ENCODE data around the gene C4orf50.

C4orf50 gene

DNA sequence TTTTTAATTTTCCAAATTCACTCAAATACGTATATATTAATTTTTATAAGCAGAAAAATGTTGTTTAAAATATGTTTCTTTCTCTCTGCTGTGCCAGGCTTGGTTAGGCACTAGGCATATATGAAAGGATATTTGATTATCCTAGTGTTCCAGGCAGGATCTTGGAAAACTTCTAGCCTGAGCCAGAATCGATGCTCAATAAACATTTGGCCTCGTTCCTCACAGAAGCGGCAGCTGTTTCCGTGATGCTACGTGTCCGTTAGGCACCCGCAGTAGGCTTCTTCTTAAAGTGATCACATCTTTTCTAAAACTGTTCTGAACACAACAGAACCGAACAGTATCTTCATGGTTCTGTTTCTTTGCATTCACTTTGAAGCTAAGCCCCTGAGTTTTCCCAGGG lies 75.3 kb downstream of the C4orf50 start:
- DNase-seq (ENCODE audit: low read depth): no peak

DNA sequence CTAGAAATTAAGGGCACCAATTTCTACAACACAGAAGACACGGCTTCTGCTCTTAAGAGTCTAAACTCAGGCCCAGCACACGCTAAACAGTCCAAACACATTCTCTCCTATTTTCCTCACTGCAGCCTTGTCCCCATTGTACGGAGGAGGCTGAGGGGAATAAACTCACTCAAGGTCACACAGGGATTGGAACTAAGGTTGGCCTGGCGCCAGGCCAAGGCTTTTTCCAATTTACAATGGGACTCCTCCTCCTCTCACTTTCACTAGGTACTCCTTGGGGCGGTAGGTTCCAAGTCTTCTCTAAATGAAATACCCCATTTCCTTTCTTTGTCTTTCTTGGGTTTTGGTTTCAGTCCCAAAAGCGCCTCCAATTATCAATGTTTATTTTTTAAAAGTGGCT lies 76.6 kb downstream of the C4orf50 start:
- no peak for DNase-seq (ENCODE audit: low read depth)

DNA sequence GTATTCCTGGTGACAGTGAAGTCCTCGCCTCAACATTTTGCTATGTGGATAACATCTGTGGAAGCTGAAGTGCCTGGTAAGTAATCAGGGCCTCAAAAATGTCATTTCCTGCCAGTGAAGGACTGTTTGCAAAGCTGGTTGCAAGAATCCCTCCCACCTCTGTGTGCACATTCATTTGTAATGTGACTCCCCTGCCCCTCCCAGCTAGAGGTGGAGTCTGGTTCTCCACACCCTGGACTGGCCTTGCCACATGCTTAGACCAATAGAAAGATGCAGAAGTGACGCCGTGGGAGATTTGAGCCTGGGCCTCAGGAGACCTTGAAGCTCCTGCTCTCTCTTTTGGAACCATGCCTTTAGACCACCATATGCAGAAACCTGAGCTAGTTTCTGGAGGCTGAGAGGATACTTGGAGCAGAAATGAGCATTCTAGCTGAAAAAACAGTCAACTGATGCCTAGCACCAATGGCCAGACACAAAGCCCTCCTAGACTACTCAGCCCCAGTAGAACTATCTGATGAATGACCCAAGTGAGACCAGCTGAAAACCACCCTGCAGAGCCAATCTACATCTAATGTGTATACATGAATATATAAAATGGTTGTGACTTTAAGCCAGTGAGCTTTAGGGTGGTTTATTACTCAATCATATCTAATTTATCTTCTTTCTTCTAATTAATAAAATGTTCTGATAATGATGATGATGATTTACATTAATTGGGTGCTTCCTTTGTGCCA lies 77.6 kb downstream of the C4orf50 start:
- DNase-seq (ENCODE audit: low read depth): peak; percentile 65

DNA sequence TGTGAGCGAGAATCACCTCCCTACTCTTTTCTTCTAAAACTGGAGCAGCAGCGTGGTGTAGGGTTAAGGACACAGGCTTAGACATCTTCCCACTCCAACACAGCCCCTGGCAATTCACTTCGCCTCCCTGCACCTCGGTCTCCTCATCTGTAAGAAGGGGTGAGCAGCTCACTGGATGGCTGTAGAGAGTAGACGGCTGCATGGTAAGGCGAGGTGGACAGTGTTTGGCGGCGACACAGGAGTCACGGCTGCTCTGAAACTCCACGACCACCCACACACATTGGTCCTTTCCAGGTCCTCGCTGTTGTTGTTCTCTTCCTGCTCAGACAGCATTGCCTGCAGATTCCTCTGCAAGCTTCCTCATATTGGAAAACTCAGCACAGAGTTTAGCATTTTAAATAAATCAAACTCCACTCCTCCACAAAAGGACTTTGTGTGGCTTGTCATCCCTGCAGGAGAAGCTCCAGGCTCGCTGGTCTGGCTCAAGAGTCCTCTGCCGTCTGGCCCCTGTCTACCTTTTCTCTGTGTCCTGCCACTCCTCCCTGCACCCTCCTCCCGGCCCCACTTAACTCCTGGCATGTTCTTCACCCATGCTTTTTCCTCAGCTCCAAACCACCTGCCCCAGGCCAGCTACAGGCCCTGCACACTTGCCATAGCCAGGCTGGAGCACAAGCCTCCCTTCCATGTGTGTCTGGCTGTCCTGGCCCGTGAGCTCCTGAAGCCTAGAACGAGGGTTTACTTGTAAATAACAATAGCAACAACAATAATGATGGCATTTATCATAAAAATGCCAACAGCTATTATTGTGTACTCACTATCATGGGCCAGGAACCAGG lies 84.0 kb downstream of the C4orf50 start:
- no peak for DNase-seq (ENCODE audit: low read depth)

DNA sequence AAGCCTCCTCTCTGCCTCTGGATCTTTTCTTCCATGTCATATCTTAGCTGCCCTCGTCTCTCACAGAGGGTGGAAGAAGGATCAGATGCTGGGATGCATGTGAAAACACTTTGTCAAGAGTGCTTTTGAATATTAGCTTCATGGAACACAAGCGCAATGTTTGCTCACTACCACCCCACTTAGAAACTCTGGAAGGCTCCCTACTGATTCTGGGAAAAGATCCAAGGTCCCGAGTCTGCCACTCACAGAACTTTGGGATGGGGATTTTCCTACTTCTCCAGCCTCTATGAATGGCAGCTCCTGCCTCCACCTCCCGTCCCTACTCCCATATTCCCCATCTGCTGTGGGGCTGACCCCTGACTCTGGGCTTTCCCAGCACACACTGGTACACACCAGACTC lies 85.1 kb downstream of the C4orf50 start:
- DNase-seq (ENCODE audit: low read depth): no peak

DNA sequence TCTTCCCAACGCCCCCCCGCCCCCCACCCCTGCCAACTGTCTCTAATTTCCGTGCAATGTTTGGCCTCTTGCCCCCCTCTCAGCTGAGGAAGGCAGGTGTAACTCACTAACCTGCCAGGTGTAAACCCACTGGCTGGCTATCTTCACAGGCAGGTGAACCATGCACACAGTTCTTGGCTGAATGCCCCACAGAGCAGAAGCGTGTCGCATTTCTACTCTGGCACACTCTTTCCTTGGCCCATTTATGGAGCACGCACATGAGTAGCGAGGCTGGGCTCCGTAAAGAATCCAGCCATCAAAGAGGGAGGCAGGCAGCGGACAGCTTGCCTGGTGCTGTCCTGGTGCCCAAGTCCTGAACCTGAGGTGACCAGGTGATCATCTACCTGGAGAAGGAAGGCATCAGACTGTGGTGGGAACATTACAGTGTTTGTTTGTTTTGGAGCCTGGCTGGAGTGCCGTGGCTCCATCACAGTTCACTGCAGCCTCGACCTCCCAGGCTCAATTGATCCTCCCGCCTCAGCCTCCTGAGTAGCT lies 86.1 kb downstream of the C4orf50 start:
- no peak for DNase-seq (ENCODE audit: low read depth)

DNA sequence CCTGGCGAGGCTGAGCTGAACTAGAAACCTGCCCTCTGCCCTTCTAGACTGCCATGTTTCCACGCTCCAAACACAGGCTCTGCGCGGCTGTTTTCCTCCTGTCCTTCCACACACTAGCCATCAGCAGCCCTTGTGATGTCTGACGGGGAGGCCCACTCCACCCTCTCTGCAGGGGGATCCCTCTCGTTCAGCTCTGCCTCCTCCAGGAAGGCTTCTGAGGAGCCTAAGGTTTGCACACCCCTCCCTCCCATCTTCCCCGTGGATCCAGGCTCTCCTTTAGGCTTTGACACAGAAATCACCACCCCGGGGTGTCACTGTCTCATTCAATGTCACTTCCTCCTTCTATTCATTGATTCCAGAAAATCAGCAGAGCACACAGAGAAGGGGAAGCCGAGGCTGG lies 86.7 kb downstream of the C4orf50 start:
- no peak for DNase-seq (ENCODE audit: low read depth)

DNA sequence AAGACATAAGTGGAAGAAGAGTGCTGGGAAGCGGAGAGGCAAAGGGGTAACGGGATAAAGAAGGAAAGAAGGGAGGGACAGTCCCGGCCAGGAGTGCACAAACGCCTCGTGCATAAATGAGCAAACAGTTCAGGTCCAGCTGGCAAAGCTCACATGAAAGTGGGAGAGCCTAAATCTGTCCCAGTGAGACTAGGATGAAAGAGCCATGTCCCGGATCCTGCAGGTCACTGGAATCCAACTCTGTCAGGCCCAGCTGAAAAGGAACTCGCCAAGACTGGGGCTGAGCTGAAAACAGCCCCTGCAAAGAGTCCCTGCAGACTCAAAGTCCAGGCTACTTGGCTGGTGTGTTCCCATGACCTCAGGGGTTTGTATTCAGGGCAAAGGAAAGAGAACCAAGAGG lies 87.4 kb downstream of the C4orf50 start:
- DNase-seq (ENCODE audit: low read depth): no peak

DNA sequence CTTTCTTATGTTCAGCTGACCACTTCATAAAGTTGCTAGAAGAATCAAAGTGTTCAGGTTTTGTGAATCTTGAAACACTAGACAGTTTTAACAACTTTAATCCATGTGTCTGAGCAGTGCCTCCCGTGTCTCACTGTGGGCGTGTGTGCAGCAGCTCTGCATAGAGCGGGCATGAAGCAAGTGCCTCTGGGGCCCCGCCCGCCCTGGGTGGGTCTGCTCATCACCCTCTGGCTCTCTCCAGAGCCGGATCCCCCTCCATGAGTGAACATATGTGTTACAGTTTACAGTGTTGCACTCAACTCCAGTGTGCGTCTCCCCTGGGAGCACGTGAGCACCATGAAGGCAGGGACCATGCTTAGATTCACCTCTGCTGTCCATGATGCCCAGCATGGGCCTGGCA lies 87.8 kb downstream of the C4orf50 start:
- no peak for DNase-seq (ENCODE audit: low read depth)

DNA sequence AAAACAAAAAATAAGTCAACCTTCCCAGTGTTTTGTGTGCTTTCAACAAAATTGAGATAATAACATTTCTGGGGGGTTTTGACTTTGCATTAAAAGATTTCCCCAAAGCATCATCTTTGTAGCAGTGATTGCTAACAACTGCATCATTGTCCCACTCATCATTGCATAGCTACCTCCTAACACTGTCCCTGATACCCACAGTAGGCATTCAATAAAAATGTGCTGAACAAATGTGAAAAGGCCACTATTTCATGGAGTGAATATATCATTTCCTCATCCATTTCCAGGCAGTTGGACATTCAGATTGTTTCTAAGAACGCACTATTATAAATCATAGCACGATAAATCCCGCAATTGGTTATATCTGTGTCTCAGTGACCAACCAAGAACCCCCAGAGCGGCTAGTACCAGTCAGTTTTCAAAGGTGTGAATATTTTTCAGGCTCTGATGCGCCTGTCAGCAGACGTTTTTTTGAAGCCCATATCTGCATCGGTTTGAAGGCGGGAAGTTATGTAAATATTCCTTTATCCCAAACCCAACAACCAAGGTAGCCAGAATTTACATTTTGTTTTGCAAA lies 89.3 kb downstream of the C4orf50 start:
- no peak for DNase-seq (ENCODE audit: low read depth)

DNA sequence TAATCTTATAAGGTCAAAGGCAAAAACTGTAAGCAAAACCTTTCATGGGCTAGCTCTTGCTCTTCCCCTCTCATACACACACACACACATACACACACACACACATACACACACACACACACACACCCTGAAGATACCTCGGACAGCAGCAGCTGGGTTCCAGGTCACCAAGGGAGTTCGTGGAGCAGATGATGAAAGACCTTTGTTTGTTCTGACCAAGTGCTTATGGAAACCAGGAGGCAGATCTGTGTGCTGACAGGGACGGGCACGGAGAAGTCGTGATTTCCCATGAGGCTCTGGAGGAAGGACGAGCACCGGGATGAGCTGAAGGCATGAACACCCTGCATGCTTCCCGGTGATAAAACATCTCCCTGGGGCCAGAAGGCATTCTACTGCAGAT lies 90.0 kb downstream of the C4orf50 start:
- no peak for DNase-seq (ENCODE audit: low read depth)

DNA sequence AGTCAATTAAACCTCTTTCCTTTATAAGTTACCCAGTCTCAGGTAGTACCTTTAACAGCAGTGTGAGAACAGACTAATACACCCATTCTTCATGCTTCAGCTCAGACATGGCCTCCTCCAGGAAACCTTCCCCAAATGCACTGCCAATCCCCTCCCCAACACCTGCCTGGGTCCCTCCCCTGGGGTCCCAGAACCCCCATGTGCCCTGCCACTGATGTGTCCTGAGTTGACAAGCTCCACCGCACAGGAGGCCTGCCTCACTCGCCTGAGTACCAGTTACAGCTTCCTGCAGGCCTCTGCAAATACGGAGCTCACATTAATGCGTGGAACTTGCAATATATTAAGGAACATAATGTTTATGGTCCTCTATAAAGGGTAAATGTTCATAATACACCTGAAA lies 90.5 kb downstream of the C4orf50 start:
- DNase-seq (ENCODE audit: low read depth): no peak

DNA sequence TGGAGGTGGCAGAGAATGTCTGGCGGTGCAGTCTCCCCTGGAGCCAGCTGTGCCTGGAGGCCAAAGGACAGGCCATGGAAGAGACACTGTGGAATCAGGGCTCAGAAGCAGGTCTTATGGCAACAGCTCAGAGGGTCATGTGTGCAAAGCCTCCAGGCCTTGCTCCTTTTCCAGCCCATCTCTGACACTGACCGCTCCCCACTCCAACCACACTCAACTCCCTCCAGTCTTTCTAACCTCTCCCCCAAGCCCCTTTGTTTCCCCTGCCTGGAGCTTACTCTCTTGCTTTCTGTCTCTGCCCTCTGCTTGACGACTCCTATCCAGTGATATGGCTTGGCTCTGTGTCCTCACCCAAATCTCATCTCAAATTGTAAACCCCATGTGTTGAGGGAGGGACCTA lies 91.1 kb downstream of the C4orf50 start:
- no peak for DNase-seq (ENCODE audit: low read depth)

DNA sequence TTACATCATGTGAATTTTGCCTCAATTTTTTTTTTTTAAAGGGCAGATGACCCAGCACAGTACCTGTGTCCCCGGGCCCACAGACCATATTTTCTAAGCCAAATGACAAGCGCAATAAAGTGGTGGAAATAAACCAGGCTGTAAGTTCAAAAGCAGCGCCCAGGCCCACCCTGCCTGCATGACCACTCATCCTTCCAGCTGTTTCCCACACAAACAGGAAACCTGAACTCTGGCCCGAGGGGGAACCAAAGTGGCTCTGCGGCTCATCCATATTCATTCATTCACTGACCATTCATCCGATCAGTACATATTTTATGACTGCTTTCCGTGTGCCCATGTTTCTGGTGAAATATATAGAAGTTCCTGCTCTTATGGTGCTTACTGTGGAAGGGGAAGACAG lies 91.6 kb downstream of the C4orf50 start:
- DNase-seq (ENCODE audit: low read depth): no peak

DNA sequence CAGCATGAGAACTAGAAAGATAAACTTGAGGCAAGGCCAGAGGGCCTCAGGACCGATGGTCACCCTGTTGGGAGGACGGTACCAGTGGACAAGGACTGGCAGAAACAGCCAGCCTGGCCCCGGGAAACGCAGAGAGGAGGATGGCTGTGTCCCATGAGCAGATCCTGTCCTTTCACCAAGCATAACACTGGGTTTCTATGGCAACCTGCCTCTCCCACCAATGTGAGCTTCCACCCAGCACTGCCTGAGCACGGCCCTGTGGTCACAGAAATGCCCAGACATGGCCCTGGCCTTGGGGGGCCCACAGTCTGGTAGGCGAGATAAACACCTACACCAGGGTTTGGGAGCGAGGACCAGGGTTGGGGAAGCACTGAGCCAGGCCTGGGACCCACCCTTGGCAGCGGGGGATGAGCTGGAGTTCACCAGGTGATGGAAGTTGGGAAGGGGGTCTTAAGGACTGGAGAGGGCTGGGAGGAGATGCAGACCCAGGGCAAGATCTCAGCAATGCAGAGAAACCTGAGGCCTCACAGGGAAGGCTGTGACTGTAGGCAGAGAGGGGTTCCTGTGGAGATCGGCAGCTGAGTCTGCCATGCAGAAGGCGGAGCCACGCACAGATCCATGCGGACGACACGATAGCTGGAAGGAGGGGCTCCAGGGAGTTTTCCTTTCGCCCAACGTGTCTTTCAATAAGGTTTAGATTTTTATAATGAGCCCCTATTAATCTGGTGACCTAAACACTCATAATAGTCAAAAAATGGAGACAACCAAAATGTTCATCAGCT lies 92.6 kb downstream of the C4orf50 start:
- no peak for DNase-seq (ENCODE audit: low read depth)

DNA sequence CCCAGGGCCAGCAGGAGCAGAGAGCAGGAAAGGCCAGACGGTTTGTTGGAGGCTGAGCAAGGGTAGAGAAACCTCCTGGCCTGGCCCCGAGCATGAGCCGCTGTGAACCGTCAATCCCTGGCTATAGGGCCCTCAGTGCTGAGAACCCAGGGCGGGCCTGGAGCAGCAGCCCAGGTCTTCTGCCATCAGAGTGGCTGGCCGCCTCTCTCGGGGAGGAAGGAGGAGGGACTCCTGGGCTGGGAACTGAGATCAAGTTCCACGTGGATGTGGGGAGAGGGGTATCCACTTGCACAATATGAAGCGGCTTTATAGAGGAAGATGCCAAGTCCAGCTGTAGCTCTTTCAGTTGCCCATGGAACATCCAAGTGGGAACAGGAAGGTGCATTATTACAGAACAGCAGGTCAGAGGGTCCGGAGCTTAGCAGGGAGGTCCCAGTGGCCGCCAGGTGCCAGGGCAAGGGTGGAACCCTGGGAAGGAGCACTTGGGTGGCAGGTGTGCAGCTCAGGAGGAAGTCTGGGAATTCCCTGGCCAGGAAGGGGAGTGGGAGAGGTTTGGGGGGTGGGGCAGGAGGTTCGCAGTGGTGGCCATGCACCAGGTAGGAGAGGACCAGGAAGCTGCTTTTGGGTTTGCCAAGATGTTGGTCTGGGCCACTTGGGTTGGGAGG lies 93.6 kb downstream of the C4orf50 start:
- no peak for DNase-seq (ENCODE audit: low read depth)

DNA sequence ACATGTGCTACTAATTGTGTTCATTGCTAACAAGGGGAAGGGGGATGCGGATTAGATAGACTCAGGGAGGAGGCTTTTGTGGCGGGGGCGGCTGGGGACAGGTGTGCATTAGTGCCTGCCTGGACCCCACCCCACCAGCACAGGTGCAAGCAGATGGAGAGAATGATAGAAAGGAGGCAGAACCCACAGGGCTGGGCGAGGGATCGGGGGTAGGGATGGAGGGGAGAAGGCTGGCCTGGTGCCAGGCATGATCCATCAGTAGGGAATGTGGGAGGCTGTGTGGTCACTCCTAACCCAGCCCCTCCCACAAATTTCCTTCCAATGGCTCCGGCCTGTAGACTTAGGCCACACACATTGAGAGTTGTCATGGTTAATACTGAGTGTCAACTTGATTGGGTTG lies 94.9 kb downstream of the C4orf50 start:
- no peak for DNase-seq (ENCODE audit: low read depth)

DNA sequence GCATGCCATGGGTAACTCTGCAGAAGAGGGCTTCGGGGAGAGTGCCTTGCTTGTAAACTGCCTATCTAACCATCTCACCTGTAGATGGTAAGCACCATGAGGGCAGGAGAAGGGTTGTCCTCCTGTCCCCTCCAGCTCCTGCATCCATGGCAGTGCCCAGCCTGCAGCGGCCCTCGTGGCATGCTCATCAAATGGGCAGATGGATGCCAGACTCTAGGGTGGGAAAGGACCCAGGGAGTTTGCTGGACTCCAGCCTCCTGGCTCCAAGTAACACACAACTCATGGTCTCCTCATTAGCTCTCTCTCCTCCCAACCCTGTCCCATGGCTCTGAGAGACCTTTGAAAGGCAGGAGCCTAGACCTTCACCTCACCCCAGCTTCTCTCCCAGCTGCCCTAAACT lies 95.7 kb downstream of the C4orf50 start:
- no peak for DNase-seq (ENCODE audit: low read depth)

DNA sequence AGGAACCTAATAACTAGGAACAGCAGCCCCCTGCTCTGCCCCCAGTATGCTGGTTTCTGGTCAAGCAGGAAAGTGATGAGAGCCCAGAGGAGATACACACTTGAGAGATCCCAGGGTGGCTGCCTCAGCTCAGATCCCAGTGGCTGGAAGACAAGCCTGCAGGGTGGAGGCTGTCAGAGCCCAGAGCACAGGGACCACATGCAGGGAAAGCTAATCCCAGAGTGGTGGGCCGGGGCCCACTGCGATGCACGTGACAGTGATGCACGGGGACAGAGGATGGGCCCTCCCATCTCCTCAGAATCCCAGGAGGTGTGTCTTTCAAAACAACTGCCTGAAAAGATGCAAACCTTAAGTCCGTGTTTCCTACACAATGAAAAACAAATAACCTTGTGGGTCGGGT lies 96.2 kb downstream of the C4orf50 start:
- DNase-seq (ENCODE audit: low read depth): no peak

DNA sequence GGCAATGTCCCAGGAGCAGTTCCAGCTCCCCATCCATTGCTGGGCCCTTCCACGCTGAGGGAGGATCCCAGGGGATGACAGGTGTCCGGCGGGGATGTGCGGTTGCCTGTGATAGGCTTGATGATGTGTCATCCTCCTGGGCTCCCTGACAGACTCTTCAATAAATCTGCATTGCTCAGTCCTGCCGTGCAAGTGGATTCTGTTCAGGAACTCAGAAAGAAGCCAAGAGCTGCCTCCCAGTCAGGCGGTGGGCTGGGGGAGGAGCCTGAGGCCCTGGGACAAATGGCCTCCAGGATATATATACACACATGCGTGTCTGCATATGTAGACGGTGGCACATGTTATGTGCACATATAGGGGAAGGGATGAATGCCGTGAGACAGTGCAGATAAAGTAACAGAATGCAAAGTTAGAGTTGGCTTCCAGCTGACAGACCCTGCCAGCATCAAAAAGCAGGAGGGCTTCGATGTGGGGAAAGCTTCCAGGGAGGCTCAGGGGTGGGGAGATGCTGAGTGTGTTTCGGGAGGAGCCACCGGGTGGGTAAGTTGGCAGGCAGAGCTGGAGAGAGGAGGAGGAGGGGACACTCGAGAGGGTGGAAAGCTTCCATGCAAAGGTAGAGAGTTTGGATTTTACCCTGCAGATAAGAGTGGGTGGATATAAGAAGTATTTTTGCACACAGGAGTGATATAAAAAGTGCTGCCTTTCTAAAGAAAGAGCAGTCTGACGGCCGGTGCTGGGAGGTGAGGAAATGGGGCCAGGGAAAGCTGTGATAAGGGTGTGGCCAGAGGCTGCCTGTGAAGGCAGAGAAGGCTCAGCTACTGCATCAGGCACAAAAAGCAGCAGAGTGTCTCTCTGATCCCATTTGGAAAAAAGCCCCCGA lies 96.9 kb downstream of the C4orf50 start:
- no peak for DNase-seq (ENCODE audit: low read depth)

DNA sequence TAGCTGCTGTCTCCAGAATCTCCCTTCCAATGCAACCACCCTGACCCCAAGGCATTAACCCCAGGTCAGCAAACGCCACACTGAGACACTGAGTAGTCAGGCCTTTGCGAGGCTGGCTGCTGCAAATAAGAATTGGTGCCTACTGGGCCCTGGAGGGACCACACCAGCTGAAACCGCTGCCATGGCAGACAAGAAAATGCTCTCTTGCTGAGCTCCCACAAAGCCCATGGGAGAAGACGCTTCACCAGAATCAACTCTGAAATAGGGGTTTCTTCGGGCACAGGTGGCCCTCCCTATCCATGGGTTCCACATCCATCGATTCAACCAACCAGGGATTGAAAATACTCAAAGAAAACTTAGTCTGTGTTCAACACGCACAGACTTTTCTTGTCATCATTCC lies 98.7 kb downstream of the C4orf50 start:
- DNase-seq (ENCODE audit: low read depth): no peak

Measured in iris pigment epithelial cell (primary cell).